Activated CD8-positive, alpha-beta T cell treated with anti-CD3 and anti-CD28 coated beads, Interleukin-2, amount 10 ng/mL, durations not matched to agents 7 days and 5 days (primary cell): ENCODE measurements around the gene S100A16. TPM values are rescaled to one million over a fixed set of nuclear protein-coding genes. Genes with fewer than 3 reads are reported as not detected.

Experiments
- ATAC-seq: fragments of 150-1000 bp; cut with Tn5 transposase; one replicate; pipeline ENCODE4 v1.10.0; 2021; ENCODE audit warnings: moderate library complexity
- CTCF ChIA-PET: fragments of 350-600 bp; sonication (Branson Sonifier 250); formaldehyde crosslinking; loops from one replicate; lab custom pipeline; 2021; ENCODE audit warnings: antibody characterized with exemption; lab: Charles Lee
- POLR2A ChIA-PET: fragments of 350-600 bp; sonication (Branson Sonifier 250); formaldehyde crosslinking; loops from one replicate; lab custom pipeline; 2021; ENCODE audit warnings: antibody characterized with exemption; lab: Charles Lee
- DNase-seq: peaks from one replicate; pipeline ENCODE4 v3.0.0-alpha.2; 2020
- H3K27ac Mint-ChIP-seq: one replicate; pipeline ENCODE4 v1.8.0; 2021; ENCODE audit warnings: mild to moderate bottlenecking, mixed read lengths
- H3K27me3 Mint-ChIP-seq: one replicate; pipeline ENCODE4 v1.8.0; 2021; ENCODE audit warnings: low read depth, mixed read lengths
- H3K36me3 Mint-ChIP-seq: one replicate; pipeline ENCODE4 v1.8.0; 2021; ENCODE audit warnings: low read depth, mixed read lengths
- H3K4me1 Mint-ChIP-seq: one replicate; pipeline ENCODE4 v1.8.0; 2021; ENCODE audit warnings: low read depth, mixed read lengths
- H3K4me3 Mint-ChIP-seq: one replicate; pipeline ENCODE4 v1.8.0; 2021; ENCODE audit warnings: mild to moderate bottlenecking, mixed read lengths
- H3K9me3 Mint-ChIP-seq: one replicate; pipeline ENCODE4 v1.8.0; 2022; ENCODE audit warnings: mixed read lengths; ENCODE audit not compliant: insufficient read depth
- total RNA-seq, 2 experiments: library from RNA; stranded (reverse); gene quantifications; one replicate each; pipeline ENCODE4 v1.2.3, GENCODE V29; 2021

The S100A16 gene
- total RNA-seq, 2 experiments from 2014 or later: not detected

DNA sequence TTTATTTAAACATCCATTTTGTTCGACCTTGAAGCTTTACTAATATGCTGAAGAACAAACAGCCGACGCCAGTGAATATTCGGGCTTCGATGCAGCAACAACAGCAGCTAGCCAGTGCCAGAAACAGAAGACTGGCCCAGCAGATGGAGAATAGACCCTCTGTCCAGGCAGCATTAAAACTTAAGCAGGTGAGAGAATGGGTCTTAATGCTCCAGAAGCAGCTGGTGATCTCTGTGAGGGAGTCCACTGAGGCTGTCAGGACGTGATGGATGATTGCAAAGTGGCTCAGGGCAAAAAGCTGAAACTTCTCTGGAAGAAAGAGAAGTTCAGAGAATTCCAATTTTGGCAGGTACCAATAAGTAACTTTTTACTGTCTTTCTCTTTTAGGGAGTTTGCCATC lies 25.3 kb upstream of the S100A16 start:
- POLR2A ChIA-PET: interaction anchor here (0.9 to 1.4 kb wide), 4 partner anchors 11 to 34 kb away, joined by 3 to 5 read pairs (median 3); no protein-coding TSS in a partner anchor
- CTCF ChIA-PET: interaction anchor here (1.6 to 2.3 kb wide), 4 partner anchors 11 to 349 kb away, joined by 6 to 9 read pairs (median 7); partner anchors contain the start of gene RAB13
- Mint-ChIP-seq H3K9me3 (no peaks in the 10 kb centered on the region), H3K27ac (no peak overlapping the region), H3K4me3 (no peak overlapping the region), H3K4me1 (peaks cover 30% of the 10 kb centered on the region), H3K27me3 (no peaks in the 10 kb centered on the region), H3K36me3 (peaks cover 71% of the 10 kb centered on the region)
- ATAC-seq: no peak
- DNase-seq: no peak

DNA sequence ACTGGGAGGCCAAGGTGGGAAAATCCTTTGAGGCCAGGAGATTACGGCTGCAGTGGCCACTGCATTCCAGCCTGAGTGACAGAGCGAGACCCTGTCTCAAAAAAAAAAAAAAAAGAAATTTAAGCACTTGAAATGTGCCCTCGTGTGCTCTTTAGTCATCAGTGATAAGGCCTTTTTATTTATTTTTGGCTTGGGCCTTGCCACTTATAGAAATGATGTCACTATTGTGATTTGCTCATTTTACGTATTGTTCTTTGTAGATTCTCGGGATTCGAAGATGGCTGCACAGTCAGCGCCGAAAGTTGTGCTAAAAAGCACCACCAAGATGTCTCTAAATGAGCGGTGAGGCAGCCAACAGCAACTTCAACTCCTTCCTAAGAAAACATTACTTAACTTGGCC lies 23.4 kb upstream of the S100A16 start:
- Mint-ChIP-seq H3K9me3 (no peaks in the 10 kb centered on the region), H3K4me3 (no peak overlapping the region), H3K27me3 (no peaks in the 10 kb centered on the region), H3K36me3 (peaks cover 58% of the 10 kb centered on the region), H3K4me1 (peaks cover 41% of the 10 kb centered on the region), H3K27ac (no peak overlapping the region)
- ATAC-seq (no peak), DNase-seq (no peak)
- POLR2A ChIA-PET: interaction anchor here (0.5 to 3.8 kb wide), 3 partner anchors 12 to 1169 kb away, joined by 4 to 33 read pairs (median 9); partner anchors contain the start of gene S100A6
- CTCF ChIA-PET: interaction anchor here (0.9 kb wide), 1 partner anchor 9 kb away, joined by 3 read pairs; no protein-coding TSS in a partner anchor

DNA sequence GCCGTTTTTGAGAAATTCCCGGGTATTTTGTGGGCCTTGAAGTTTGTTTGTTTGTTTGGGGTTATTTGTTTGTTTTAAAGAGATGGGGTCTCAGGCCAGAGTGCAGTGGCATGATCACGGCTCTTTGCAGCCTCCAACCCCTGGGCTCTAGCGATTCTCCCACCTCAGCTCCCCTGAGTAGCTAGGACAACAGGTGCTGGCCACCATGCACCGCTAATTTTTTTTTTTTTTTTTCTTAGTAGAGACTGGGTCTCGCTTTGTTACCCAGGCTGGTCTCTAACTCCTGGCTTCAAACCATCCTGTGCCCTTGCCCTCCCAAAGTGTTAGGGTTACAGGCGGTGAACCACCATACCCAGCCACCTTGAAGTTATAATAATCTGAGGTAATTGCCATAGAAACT lies 22.9 kb upstream of the S100A16 start:
- Mint-ChIP-seq H3K27me3 (no peaks in the 10 kb centered on the region), H3K4me1 (peaks cover 39% of the 10 kb centered on the region), H3K27ac (peak overlapping the region; percentile 63), H3K9me3 (no peaks in the 10 kb centered on the region), H3K4me3 (peak overlapping the region; percentile 99), H3K36me3 (peaks cover 53% of the 10 kb centered on the region)
- POLR2A ChIA-PET: interaction anchor here (0.5 to 3.8 kb wide), 8 partner anchors 7 to 1169 kb away, joined by 4 to 33 read pairs (median 20); partner anchors contain the start of genes ILF2, S100A4, S100A6 and SNAPIN
- no peak for DNase-seq
- ATAC-seq: no peak
- CTCF ChIA-PET: interaction anchor here (1.8 kb wide), 2 partner anchors 8 to 127 kb away, joined by 5 to 13 read pairs; no protein-coding TSS in a partner anchor

GRCh38 chr1:153633754-153634665 lies 21.1 kb upstream of the S100A16 start, which contains the start of gene CHTOP:
CHTOP (plus strand) TSS chr1:153634066; CDS start chr1:153636589, 2,523 bp downstream.
- H3K9me3 Mint-ChIP-seq: no peaks in the 10 kb centered on the region
- H3K27me3 Mint-ChIP-seq: no peaks in the 10 kb centered on the region
- peaks cover 39% of the 10 kb centered on the region for H3K4me1 Mint-ChIP-seq
- DNase-seq: peak; percentile 98
- peak within 1 kb of the TSS; percentile 100 for H3K27ac Mint-ChIP-seq
- CTCF ChIA-PET: interaction anchor here (0.7 to 2.2 kb wide), 18 partner anchors 10 to 353 kb away, joined by 3 to 20 read pairs (median 4); partner anchors contain the start of genes DENND4B, ILF2, NPR1 and RAB13
- peak; percentile 94 for ATAC-seq
- POLR2A ChIA-PET: interaction anchor here (0.6 to 3.8 kb wide), 35 partner anchors 9 to 356 kb away, joined by 3 to 33 read pairs (median 4); partner anchors contain the start of genes ILF2, INTS3, RPS27 and S100A14
- H3K36me3 Mint-ChIP-seq: peaks cover 47% of the 10 kb centered on the region
- H3K4me3 Mint-ChIP-seq: peak within 1 kb of the TSS; percentile 99

DNA sequence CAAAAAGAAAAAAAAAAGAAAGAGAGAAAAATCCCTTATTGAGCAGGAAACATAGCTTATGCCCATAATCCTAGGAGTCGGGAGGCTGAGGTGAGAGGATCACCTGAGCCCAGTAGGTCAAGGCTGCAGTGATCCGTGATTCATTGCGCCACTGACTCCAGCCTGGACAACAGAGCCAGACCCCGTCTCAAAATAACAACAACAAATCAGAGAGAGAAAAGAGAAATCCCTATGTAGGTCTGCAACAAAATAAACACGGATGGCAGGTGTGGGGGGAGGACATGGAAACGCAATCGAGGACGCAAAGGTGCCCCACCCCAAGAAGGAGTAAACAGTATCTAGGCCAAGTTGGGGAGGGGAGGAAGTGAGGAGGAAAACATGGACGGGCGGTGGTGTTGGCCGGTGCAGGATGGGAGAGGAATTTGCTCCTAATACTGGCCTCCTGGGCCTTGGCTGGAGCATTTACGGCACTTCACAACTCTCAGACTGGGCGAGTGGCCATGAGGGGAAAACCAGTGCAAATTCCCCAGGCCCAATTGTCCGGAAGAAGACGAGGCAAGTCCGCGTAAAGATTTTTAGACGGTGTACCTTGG lies 20.3 kb upstream of the S100A16 start:
- ChIA-PET POLR2A (interaction anchor here (0.6 to 3.8 kb wide), 30 partner anchors 10 to 357 kb away, joined by 3 to 33 read pairs (median 6); partner anchors contain the start of genes ILF2, INTS3, RPS27 and S100A14), CTCF (interaction anchor here (1.1 to 2.2 kb wide), 9 partner anchors 10 to 353 kb away, joined by 3 to 20 read pairs (median 9); partner anchors contain the start of genes DENND4B, ILF2 and RAB13)
- no peak for ATAC-seq
- H3K27ac Mint-ChIP-seq: peak overlapping the region; percentile 100
- H3K36me3 Mint-ChIP-seq: peaks cover 41% of the 10 kb centered on the region
- peak overlapping the region; percentile 99 for H3K4me3 Mint-ChIP-seq
- peaks cover 39% of the 10 kb centered on the region for H3K4me1 Mint-ChIP-seq
- no peaks in the 10 kb centered on the region for H3K27me3 Mint-ChIP-seq
- no peaks in the 10 kb centered on the region for H3K9me3 Mint-ChIP-seq
- no peak for DNase-seq

- ATAC-seq (no peak), DNase-seq (no peak)
- H3K27ac Mint-ChIP-seq: no peak overlapping the region
- peaks cover 37% of the 10 kb centered on the region for H3K4me1 Mint-ChIP-seq
- peaks cover 24% of the 10 kb centered on the region for H3K36me3 Mint-ChIP-seq
- H3K9me3 Mint-ChIP-seq: no peaks in the 10 kb centered on the region
- no peak overlapping the region for H3K4me3 Mint-ChIP-seq
- ChIA-PET CTCF (interaction anchor here (1.2 to 6.9 kb wide), 5 partner anchors 13 to 122 kb away, joined by 4 to 51 read pairs (median 5); no protein-coding TSS in a partner anchor), POLR2A (interaction anchor here (1.2 to 1.4 kb wide), 2 partner anchors 18 to 359 kb away, joined by 3 read pairs; partner anchors contain the start of gene RPS27)
- H3K27me3 Mint-ChIP-seq: no peaks in the 10 kb centered on the region
Measured at GRCh38 chr1:153631047-153632022, 18.4 kb upstream of the S100A16 start.

DNA sequence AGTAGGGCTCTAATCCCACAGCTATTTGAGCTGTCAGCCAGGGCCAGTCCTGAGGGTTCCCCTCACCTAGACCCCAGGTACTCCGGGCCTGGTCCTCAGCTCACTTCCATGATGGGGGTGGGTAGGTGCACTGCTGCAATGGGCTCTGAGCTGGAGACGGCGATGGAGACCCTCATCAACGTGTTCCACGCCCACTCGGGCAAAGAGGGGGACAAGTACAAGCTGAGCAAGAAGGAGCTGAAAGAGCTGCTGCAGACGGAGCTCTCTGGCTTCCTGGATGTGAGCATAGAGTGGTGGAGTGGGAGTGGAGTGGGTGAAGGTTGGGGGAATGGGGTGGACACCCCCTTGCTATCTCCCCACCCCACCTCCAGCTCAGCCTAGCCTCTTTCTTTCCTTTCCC lies 17.4 kb upstream of the S100A16 start:
- no peak overlapping the region for H3K4me3 Mint-ChIP-seq
- peaks cover 32% of the 10 kb centered on the region for H3K4me1 Mint-ChIP-seq
- H3K27me3 Mint-ChIP-seq: no peaks in the 10 kb centered on the region
- H3K9me3 Mint-ChIP-seq: no peaks in the 10 kb centered on the region
- no peak for ATAC-seq
- no peak overlapping the region for H3K27ac Mint-ChIP-seq
- ChIA-PET POLR2A (interaction anchor here (0.6 to 1.4 kb wide), 3 partner anchors 9 to 360 kb away, joined by 3 to 4 read pairs (median 3); partner anchors contain the start of gene RPS27), CTCF (interaction anchor here (0.6 to 6.9 kb wide), 7 partner anchors 12 to 121 kb away, joined by 3 to 51 read pairs (median 5); no protein-coding TSS in a partner anchor)
- no peak for DNase-seq
- peaks cover 18% of the 10 kb centered on the region for H3K36me3 Mint-ChIP-seq

GRCh38 chr1:153629971-153630370 lies 17.0 kb upstream of the S100A16 start:
- ATAC-seq (no peak), DNase-seq (no peak)
- no peak overlapping the region for H3K27ac Mint-ChIP-seq
- H3K4me1 Mint-ChIP-seq: peaks cover 31% of the 10 kb centered on the region
- ChIA-PET CTCF (interaction anchor here (0.6 to 6.9 kb wide), 6 partner anchors 12 to 120 kb away, joined by 3 to 51 read pairs (median 4); no protein-coding TSS in a partner anchor), POLR2A (interaction anchor here (0.6 to 1.4 kb wide), 3 partner anchors 10 to 360 kb away, joined by 3 to 4 read pairs (median 3); partner anchors contain the start of gene RPS27)
- no peak overlapping the region for H3K4me3 Mint-ChIP-seq
- peaks cover 17% of the 10 kb centered on the region for H3K36me3 Mint-ChIP-seq
- H3K9me3 Mint-ChIP-seq: no peaks in the 10 kb centered on the region
- H3K27me3 Mint-ChIP-seq: no peaks in the 10 kb centered on the region

- peaks cover 30% of the 10 kb centered on the region for H3K4me1 Mint-ChIP-seq
- DNase-seq: no peak
- ChIA-PET POLR2A (no interaction called here), CTCF (interaction anchor here (1.6 to 6.9 kb wide), 4 partner anchors 11 to 118 kb away, joined by 4 to 51 read pairs (median 24); no protein-coding TSS in a partner anchor)
- H3K9me3 Mint-ChIP-seq: no peaks in the 10 kb centered on the region
- H3K27me3 Mint-ChIP-seq: no peaks in the 10 kb centered on the region
- H3K27ac Mint-ChIP-seq: no peak overlapping the region
- peaks cover 13% of the 10 kb centered on the region for H3K36me3 Mint-ChIP-seq
- H3K4me3 Mint-ChIP-seq: no peak overlapping the region
- no peak for ATAC-seq
Measured at GRCh38 chr1:153629343-153629665, 16.4 kb upstream of the S100A16 start.
